HUES64 (cell line): ENCODE results near the gene CRTC3.
"Not testable (repeated sequence)": the region's sequence is repeated elsewhere in the genome, so short reads cannot be mapped to it uniquely, and the experiment has no call there.

Experiments
- H3K27ac ChIP-seq: 2 replicates; pipeline ENCODE4 v1.7.0; 2013; ENCODE audit warnings: low read depth, low read length, inconsistent platforms
- H3K27me3 ChIP-seq: 2 replicates; pipeline ENCODE4 v1.6.1; 2013; ENCODE audit warnings: mild to moderate bottlenecking, low read length; ENCODE audit not compliant: insufficient read depth
- H3K36me3 ChIP-seq: 2 replicates; pipeline ENCODE4 v1.6.1; 2013; ENCODE audit warnings: mild to moderate bottlenecking, low read length; ENCODE audit not compliant: insufficient read depth
- H3K4me1 ChIP-seq: 2 replicates; pipeline ENCODE4 v1.6.1; 2013; ENCODE audit warnings: mild to moderate bottlenecking, low read length, moderate library complexity; ENCODE audit not compliant: insufficient read depth
- H3K4me3 ChIP-seq: 2 replicates; pipeline ENCODE4 v1.5.1; 2013; ENCODE audit warnings: mild to moderate bottlenecking, low read length, moderate library complexity
- H3K9ac ChIP-seq: 2 replicates; pipeline ENCODE4 v1.6.1; 2013; ENCODE audit warnings: mild to moderate bottlenecking, low read depth, low read length
- H3K9me3 ChIP-seq: 2 replicates; pipeline ENCODE4 v1.6.1; 2013; ENCODE audit warnings: low read depth, low read length; ENCODE audit not compliant: insufficient read depth
- WGBS: fragments of 150-250, 120-280 bp; methylation state at CpG from one replicate; pipeline ENCODE4 v1.1.7; 2013; ENCODE audit warnings: missing lambda C conversion rate; 5-methylcytosine and 5-hydroxymethylcytosine counted together

The CRTC3 gene

DNA sequence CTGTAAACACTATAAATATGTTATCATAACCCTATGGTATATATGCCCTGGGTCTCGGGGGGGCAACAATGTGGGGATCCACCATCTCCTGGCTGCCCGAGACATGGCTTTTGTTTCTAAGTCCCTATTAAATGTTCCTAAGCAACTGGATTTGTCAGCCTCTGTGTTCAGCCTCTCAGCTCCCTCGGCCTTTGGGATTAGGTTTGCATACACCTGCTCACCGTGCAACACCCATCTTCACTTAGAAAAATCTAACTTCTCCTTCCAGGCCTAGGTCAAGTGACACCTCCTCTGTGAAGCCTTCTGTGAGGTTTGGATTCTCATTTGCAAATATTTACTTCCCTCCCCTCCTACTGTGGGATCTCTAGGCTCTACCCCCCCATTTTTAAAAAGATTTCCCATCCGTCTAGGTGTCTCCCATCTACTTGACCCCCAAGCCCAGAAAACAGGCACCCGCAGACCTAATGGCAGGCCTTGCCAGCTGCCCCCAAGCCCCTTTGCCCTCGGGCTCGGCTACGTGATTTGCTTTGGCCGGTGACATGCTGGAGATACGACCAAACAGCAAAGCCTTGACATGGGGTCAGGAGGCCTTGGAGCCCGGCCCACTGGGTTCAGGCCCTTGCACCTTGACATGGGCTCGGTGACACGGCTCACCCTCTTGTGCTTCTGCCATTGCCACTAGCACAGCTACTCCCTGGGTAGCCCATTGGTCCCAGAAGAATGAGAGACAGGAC, 121.4 kb downstream of the CRTC3 start:
- H3K27ac ChIP-seq, result no peak overlapping the region
- H3K9me3 ChIP-seq, result no peaks in the 10 kb centered on the region
- H3K4me1 ChIP-seq, result peaks cover 7% of the 10 kb centered on the region
- H3K4me3 ChIP-seq, result no peak overlapping the region
- no peaks in the 10 kb centered on the region for H3K27me3 ChIP-seq
- no peaks in the 10 kb centered on the region for H3K36me3 ChIP-seq
- 86% methylated on average over 14 of the region's 14 CpGs for WGBS
- H3K9ac ChIP-seq, result no peak overlapping the region

DNA sequence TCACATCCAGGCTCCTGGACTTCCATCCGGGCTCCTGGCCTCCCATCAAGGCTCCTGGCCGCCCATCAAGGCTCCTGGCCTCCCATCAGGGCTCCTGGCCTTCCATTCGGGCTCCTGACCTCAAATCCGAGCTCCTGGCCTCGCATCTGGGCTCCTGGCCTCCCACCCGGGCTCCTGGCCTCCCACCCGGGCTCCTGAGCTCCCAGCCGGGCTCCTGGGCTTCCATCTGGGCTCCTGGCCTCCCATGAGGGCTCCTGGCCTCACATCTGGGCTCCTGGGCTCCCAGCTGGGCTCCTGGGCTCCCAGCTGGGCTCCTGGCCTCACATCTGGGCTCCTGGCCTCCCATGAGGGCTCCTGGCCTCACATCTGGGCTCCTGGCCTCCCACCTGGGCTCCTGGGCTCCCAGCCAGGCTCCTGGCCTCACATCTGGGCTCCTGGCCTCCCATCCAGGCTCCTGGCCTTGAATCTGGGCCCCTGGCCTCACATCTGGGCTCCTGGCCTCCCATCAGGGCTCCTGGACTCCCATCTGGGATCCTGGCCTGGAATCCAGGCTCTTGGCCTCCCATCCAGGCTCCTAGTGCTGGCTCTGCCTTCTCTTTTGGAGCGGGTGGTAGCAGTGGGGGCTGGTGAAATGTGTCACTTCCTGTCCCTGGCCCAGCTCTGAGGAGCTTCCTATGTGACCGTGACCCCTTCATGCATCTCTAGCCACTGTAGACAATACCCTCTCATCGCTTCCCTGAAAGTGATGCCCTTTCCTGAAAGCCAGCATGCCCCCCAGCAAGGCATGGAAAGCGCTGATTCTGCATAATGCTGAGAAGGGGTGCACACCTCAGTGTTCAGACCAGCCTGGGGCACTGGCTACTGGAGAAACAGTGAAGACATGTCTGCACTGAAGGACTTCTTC, 124.8 kb downstream of the CRTC3 start:
- H3K4me3 ChIP-seq, result no peak overlapping the region
- H3K4me1 ChIP-seq, result no peaks in the 10 kb centered on the region
- H3K9ac ChIP-seq, result no peak overlapping the region
- H3K9me3 ChIP-seq, result no peaks in the 10 kb centered on the region
- H3K27ac ChIP-seq, result no peak overlapping the region
- WGBS, result 90% methylated on average over 12 of the region's 12 CpGs
- no peaks in the 10 kb centered on the region for H3K27me3 ChIP-seq
- H3K36me3 ChIP-seq, result no peaks in the 10 kb centered on the region

DNA sequence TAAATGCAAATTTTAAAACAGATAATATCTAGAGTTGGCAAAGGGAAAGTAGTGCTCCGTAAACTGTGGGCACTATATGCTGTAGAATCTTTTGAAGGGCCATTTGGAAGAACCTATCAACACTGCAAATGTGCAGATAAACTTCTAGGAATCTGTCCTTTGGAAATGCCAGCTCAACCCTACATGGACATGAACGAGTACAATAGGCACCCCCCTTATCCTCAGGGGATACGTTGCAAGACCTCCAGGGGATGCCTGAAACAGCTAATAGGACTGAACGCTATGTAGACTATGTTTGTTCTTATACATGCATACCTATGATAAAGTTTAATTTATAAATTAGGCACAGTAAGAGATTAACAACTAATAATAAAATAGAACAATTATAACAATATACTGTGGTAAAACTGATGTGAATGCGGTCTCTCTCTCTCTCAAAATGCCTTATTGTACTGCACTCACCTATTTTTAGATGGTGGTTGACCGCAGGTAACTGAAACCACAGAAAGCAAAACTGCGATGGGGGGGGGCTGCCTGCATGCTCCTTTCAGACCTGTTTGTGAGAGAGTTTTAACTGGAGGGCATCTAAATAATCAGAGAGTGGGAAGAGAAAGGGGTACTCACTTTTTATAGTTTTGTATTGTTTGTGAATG, 127.9 kb downstream of the CRTC3 start:
- not testable (repeated sequence) for H3K9me3 ChIP-seq, H3K36me3 ChIP-seq, H3K4me3 ChIP-seq, H3K27me3 ChIP-seq, H3K4me1 ChIP-seq, H3K27ac ChIP-seq, H3K9ac ChIP-seq
- 88% methylated on average over 5 of the region's 7 CpGs for WGBS

DNA sequence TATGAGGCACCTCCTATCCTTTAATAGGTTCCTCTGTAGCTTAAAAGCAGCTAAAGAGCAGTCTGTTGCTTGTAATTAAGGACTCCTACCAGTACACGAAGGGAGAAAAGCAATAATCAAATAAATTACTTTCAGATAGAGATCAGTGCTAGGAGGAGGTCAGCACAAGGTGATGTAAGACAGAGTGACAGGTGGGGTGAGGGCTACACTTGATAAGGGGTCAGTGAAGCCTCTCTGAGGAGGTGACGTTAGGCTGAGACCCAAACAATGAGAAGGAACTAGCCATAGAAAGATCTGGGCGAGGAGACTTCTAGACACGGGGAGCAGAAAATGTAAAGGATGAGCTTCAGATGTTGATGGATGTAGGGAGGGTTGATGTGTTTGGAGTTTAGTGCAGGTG, 129.8 kb downstream of the CRTC3 start:
- WGBS, result 92% methylated on average over 4 of the region's 4 CpGs
- H3K4me1 ChIP-seq, result peaks cover 7% of the 10 kb centered on the region
- H3K27ac ChIP-seq, result no peak overlapping the region
- H3K4me3 ChIP-seq, result no peak overlapping the region
- no peaks in the 10 kb centered on the region for H3K27me3 ChIP-seq
- H3K36me3 ChIP-seq, result no peaks in the 10 kb centered on the region
- no peaks in the 10 kb centered on the region for H3K9me3 ChIP-seq
- H3K9ac ChIP-seq, result no peak overlapping the region

DNA sequence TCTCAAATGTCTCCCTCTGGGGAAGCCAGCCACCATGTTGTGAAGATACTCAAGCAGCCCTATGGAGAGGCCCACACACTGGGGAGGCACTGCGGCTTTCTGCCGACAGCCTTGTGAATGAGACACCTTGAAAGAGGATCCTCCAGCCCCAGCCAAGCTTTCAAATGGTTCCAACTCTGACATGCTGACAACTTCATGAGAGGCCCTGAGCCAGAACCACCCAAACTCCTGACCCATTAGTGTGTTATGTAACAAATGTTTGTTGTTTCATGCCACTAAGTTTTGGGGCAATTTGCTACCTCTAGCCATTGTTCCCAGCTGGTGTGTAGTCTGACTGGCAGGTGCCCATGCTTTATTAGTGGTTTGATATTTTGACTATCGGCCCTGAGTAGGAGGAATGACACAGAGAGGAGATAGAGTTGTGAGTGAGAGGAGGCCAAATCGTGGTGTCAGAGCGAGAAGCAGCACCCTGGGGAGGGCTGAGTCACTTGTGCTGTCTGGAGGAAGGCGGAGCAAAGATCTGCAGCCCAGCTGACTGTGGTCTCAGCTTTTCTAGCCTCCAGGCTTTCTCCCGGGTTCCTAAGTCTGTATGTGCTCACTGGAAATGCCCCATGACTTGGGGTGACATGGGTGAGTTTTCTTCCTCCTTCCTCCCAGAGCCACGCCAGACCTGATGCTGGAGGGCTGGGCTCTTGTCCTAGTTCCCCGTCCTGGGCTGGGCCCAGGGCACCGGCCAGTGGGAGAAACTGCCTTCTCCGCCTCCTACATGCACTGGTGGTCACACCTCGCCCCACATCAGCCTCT, 130.7 kb downstream of the CRTC3 start:
- H3K36me3 ChIP-seq, result no peaks in the 10 kb centered on the region
- no peaks in the 10 kb centered on the region for H3K27me3 ChIP-seq
- no peaks in the 10 kb centered on the region for H3K9me3 ChIP-seq
- H3K4me1 ChIP-seq, result peaks cover 7% of the 10 kb centered on the region
- H3K9ac ChIP-seq, result no peak overlapping the region
- no peak overlapping the region for H3K4me3 ChIP-seq
- no peak overlapping the region for H3K27ac ChIP-seq
- WGBS, result 58% methylated on average over 12 of the region's 12 CpGs

DNA sequence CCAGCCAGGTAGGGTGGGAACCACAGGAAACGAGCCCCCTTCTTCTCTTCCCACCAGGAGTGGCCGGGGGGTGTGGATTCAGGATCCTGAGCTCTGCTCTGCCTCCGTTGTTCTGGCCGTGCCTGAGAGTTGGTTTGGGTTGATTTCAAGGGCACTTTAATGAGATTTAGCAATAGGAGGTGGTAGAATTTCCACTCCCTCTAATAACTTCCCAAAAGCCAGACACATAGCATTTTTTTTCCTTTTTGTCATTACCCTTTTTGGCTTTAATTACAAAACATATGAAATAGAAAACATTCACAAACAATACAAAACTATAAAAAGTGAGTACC, 131.2 kb downstream of the CRTC3 start:
- WGBS, result 33% methylated on average over 1 of the region's 4 CpGs
- H3K9ac ChIP-seq, H3K9me3 ChIP-seq, H3K4me1 ChIP-seq, H3K27me3 ChIP-seq, H3K36me3 ChIP-seq, H3K4me3 ChIP-seq, H3K27ac ChIP-seq: not testable (repeated sequence)

DNA sequence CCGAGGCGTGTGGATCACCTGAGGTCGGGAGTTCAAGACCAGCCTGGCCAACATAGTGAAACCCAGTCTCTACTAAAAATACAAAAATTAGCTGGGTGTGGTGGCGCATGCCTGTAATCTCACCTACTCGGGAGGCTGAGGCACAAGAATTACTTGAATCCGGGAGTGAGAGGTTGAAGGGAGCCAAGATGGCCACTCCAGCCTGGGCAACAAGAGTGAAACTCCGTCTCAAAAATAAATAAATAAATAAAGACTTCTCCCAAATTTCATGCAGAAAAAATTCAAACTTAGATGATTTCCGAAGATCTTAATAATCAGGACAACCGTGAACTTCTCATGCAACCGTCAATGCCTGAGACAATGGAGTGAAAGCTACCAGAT, 134.3 kb downstream of the CRTC3 start:
- not testable (repeated sequence) for H3K9ac ChIP-seq, H3K27ac ChIP-seq, H3K4me3 ChIP-seq, H3K27me3 ChIP-seq, H3K4me1 ChIP-seq, H3K9me3 ChIP-seq, H3K36me3 ChIP-seq
- WGBS, result 96% methylated on average over 10 of the region's 10 CpGs

DNA sequence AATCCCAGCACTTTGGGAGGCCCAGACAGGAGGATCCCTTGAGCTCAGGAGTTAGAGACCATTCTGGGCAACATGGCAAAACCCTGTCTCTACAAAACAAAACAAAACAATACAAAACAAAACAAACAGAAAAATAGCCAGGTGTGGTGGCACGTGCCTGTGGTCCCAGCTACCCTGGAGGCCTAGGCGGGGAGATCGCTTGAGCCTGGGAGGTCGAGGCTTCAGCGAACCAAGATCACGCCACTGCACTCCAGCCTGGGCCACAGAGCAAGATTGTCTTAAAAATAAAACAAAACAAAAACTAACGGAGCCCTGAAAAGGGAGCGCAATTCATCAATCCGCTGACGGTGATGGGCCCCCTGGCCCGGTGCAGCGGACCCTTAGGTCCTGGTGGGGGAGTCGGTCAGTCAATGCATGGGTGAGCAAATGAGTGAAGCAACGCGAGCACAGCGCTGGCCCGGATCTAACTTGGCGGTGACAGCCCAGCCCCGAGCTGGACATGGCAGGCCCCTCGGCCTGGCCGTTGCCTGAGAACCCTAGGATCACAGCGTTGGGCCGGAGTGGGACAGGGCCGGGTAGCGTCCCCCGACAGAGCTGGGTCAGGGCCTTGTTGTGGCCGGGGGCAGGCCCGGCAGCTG, 135.0 kb downstream of the CRTC3 start:
- no peak overlapping the region for H3K27ac ChIP-seq
- peaks cover 7% of the 10 kb centered on the region for H3K4me1 ChIP-seq
- WGBS, result 38% methylated on average over 28 of the region's 28 CpGs
- H3K4me3 ChIP-seq, result peak overlapping the region; percentile 68
- no peaks in the 10 kb centered on the region for H3K9me3 ChIP-seq
- H3K27me3 ChIP-seq, result peaks cover 4% of the 10 kb centered on the region; the same call in 1 of the 2 replicates
- no peaks in the 10 kb centered on the region for H3K36me3 ChIP-seq
- H3K9ac ChIP-seq, result 0 out of 2 replicates have a peak overlapping the region, but pooled peaks have one; percentile 26

DNA sequence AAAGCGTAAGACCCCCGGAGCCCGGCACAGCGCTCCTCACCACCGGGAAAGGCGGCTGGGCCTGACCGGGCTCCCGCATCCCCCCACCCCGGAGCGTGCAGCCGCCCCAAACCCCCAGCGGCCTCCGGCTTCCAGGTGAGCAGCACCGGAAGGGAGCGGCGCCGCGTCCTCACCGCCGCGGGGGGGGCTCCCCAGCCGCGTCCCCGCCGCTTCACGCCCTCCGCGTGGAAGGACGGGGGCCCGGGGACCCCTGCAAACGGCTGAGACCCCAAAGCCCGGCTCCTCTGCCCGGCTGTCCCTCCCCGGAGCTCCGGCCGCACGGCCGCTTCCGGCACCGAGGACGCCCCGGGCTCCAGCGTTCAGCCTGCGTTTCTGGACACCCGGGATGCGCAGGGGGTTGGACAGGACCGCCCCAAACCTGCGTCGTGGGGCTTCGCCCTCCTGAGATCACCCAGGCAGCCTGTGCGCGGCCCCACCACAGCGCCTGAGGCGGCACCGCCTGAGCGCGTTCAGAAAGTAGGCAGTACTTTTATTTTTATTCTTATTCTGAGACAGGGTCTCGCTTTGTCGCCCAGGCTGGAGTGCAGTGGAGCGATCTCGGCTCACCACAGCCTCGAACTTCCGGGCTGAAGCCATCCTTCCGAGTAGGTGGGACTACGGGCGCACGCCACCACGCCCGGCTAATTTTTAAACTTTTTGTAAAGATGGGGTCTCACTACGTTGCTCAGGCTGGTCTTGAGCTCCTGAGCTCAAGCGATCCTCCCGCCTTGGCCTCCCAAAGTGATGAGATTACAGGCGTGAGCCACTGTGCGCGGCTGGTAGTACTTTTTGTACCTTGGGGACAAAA, 135.8 kb downstream of the CRTC3 start:
- Histone ChIP-seq H3K27me3 (peaks cover 4% of the 10 kb centered on the region; the same call in 1 of the 2 replicates), H3K9me3 (no peaks in the 10 kb centered on the region), H3K36me3 (no peaks in the 10 kb centered on the region), H3K9ac (peak overlapping the region; percentile 71), H3K4me3 (peak overlapping the region; percentile 68), H3K4me1 (peaks cover 4% of the 10 kb centered on the region), H3K27ac (no peak overlapping the region)
- WGBS, result 15% methylated on average over 75 of the region's 75 CpGs
